KMS-11 (cell line): ENCODE measurements around the gene FRAS1.

Experiments used
- H2AFZ ChIP-seq: fragments of 200-600 bp; sonication (generic); 2 replicates; pipeline ENCODE4 v1.6.1; 2016; ENCODE audit warnings: antibody characterized with exemption, mixed run types, low read depth
- H3K27ac ChIP-seq: fragments of 200-600 bp; sonication (generic); 2 replicates; pipeline ENCODE4 v1.6.1; 2016; ENCODE audit warnings: mild to moderate bottlenecking, mixed run types
- H3K27me3 ChIP-seq: fragments of 200-600 bp; sonication (generic); 2 replicates; pipeline ENCODE4 v1.6.1; 2017; ENCODE audit warnings: mild to moderate bottlenecking, low read depth, mixed run types, moderate library complexity; ENCODE audit not compliant: insufficient read depth
- H3K36me3 ChIP-seq: fragments of 200-600 bp; sonication (generic); 2 replicates; pipeline ENCODE4 v1.6.1; 2017; ENCODE audit warnings: mild to moderate bottlenecking, mixed run types; ENCODE audit not compliant: insufficient read depth
- H3K4me1 ChIP-seq: fragments of 200-600 bp; sonication (generic); 2 replicates; pipeline ENCODE4 v1.6.1; 2016; ENCODE audit warnings: mild to moderate bottlenecking, low read depth, mixed run types; ENCODE audit not compliant: poor library complexity, severe bottlenecking
- H3K4me2 ChIP-seq: fragments of 200-600 bp; sonication (generic); 2 replicates; pipeline ENCODE4 v1.7.0; 2016; ENCODE audit warnings: mild to moderate bottlenecking, mixed run types
- H3K4me3 ChIP-seq: fragments of 200-600 bp; sonication (generic); IDR thresholded peaks from 2 replicates; pipeline ENCODE4 v1.6.1; 2017; ENCODE audit warnings: low read depth, low read length, mixed read lengths; ENCODE audit not compliant: insufficient read depth
- H3K79me2 ChIP-seq: fragments of 200-600 bp; sonication (generic); 2 replicates; pipeline ENCODE4 v1.6.1; 2016; ENCODE audit warnings: low read depth, mixed run types; ENCODE audit not compliant: insufficient read depth
- H3K9ac ChIP-seq: fragments of 200-600 bp; sonication (generic); 2 replicates; pipeline ENCODE4 v1.6.1; 2016; ENCODE audit warnings: mild to moderate bottlenecking, mixed run types
- H4K20me1 ChIP-seq: fragments of 200-600 bp; sonication (generic); 2 replicates; pipeline ENCODE4 v1.6.1; 2016; ENCODE audit warnings: mild to moderate bottlenecking, mixed run types; ENCODE audit not compliant: insufficient read depth
- CTCF ChIP-seq: fragments of 200-600 bp; sonication (generic); conservative IDR thresholded peaks from 2 replicates; pipeline ENCODE4 v1.6.1; 2017; ENCODE audit warnings: low read depth, mild to moderate bottlenecking, antibody characterized with exemption, low read length, moderate library complexity, mixed read lengths

Gene FRAS1

GRCh38 chr4:78033861-78034260, 23.3 kb upstream of the FRAS1 start:
- Histone ChIP-seq H3K4me2 (no peak overlapping the region), H3K27me3 (no peaks in the 10 kb centered on the region), H3K4me3 (no peak overlapping the region), H3K36me3 (no peaks in the 10 kb centered on the region), H3K79me2 (no peaks in the 10 kb centered on the region), H3K4me1 (no peaks in the 10 kb centered on the region), H4K20me1 (no peaks in the 10 kb centered on the region), H3K9ac (no peak overlapping the region), H2AFZ (no peak overlapping the region), H3K27ac (no peak overlapping the region)
- no peak for TF ChIP-seq CTCF

GRCh38 chr4:78038704-78039103, 18.4 kb upstream of the FRAS1 start:
- no peaks in the 10 kb centered on the region for H3K27me3 ChIP-seq
- H4K20me1 ChIP-seq = no peaks in the 10 kb centered on the region
- H3K4me2 ChIP-seq = no peak overlapping the region
- no peaks in the 10 kb centered on the region for H3K79me2 ChIP-seq
- no peak overlapping the region for H3K9ac ChIP-seq
- H2AFZ ChIP-seq = no peak overlapping the region
- H3K27ac ChIP-seq = no peak overlapping the region
- H3K36me3 ChIP-seq = no peaks in the 10 kb centered on the region
- H3K4me3 ChIP-seq = no peak overlapping the region
- TF ChIP-seq CTCF = no peak
- H3K4me1 ChIP-seq = no peaks in the 10 kb centered on the region

GRCh38 chr4:78039678-78040077, 17.4 kb upstream of the FRAS1 start:
- Histone ChIP-seq H4K20me1 (no peaks in the 10 kb centered on the region), H3K4me2 (no peak overlapping the region), H3K27ac (no peak overlapping the region), H3K9ac (no peak overlapping the region), H3K36me3 (no peaks in the 10 kb centered on the region), H3K4me3 (no peak overlapping the region), H3K4me1 (no peaks in the 10 kb centered on the region), H2AFZ (no peak overlapping the region), H3K27me3 (no peaks in the 10 kb centered on the region), H3K79me2 (no peaks in the 10 kb centered on the region)
- no peak for TF ChIP-seq CTCF

- Histone ChIP-seq H3K27ac (no peak overlapping the region), H3K4me3 (no peak overlapping the region), H4K20me1 (no peaks in the 10 kb centered on the region), H3K27me3 (no peaks in the 10 kb centered on the region), H3K36me3 (no peaks in the 10 kb centered on the region), H3K9ac (no peak overlapping the region), H3K4me2 (no peak overlapping the region), H3K79me2 (no peaks in the 10 kb centered on the region), H3K4me1 (no peaks in the 10 kb centered on the region), H2AFZ (no peak overlapping the region)
- no peak for TF ChIP-seq CTCF
Observed at GRCh38 chr4:78040431-78040830, 16.7 kb upstream of the FRAS1 start.

GRCh38 chr4:78047366-78047765, 9.8 kb upstream of the FRAS1 start:
- Histone ChIP-seq H3K4me1 (no peaks in the 10 kb centered on the region), H3K4me3 (no peak overlapping the region), H3K4me2 (no peak overlapping the region), H4K20me1 (no peaks in the 10 kb centered on the region), H3K27me3 (no peaks in the 10 kb centered on the region), H3K27ac (no peak overlapping the region), H3K9ac (no peak overlapping the region), H2AFZ (no peak overlapping the region), H3K79me2 (no peaks in the 10 kb centered on the region), H3K36me3 (no peaks in the 10 kb centered on the region)
- no peak for TF ChIP-seq CTCF
